ENCODE data around the gene CADM1.

CADM1 gene

GRCh38 chr11:115462757-115463156 is 41.5 kb downstream of the CADM1 start:
- H3K4me1 ChIP-seq (ENCODE audit: control insufficient read depth, insufficient read depth, low read length), result peaks cover 43% of the 10 kb centered on the region
- H3K27ac ChIP-seq (ENCODE audit: low read depth, low read length), result no peak overlapping the region
- H3K36me3 ChIP-seq (ENCODE audit: control insufficient read depth, insufficient read depth, low read length), result no peaks in the 10 kb centered on the region
- no peak overlapping the region for H3K4me3 ChIP-seq (ENCODE audit: low read depth, low read length)
- H3K9me3 ChIP-seq (ENCODE audit: control insufficient read depth, insufficient read depth, low read length), result no peaks in the 10 kb centered on the region
- H3K9ac ChIP-seq (ENCODE audit: low read depth, low read length), result no peak overlapping the region
- no peaks in the 10 kb centered on the region for H3K27me3 ChIP-seq (ENCODE audit: control insufficient read depth, insufficient read depth, low read length)

GRCh38 chr11:115462004-115462541 is 42.1 kb downstream of the CADM1 start:
- H3K9me3 ChIP-seq (ENCODE audit: control insufficient read depth, insufficient read depth, low read length), result no peaks in the 10 kb centered on the region
- H3K27me3 ChIP-seq (ENCODE audit: control insufficient read depth, insufficient read depth, low read length), result no peaks in the 10 kb centered on the region
- H3K27ac ChIP-seq (ENCODE audit: low read depth, low read length), result no peak overlapping the region
- H3K4me3 ChIP-seq (ENCODE audit: low read depth, low read length), result no peak overlapping the region
- H3K9ac ChIP-seq (ENCODE audit: low read depth, low read length), result no peak overlapping the region
- no peaks in the 10 kb centered on the region for H3K36me3 ChIP-seq (ENCODE audit: control insufficient read depth, insufficient read depth, low read length)
- peaks cover 46% of the 10 kb centered on the region for H3K4me1 ChIP-seq (ENCODE audit: control insufficient read depth, insufficient read depth, low read length)

DNA sequence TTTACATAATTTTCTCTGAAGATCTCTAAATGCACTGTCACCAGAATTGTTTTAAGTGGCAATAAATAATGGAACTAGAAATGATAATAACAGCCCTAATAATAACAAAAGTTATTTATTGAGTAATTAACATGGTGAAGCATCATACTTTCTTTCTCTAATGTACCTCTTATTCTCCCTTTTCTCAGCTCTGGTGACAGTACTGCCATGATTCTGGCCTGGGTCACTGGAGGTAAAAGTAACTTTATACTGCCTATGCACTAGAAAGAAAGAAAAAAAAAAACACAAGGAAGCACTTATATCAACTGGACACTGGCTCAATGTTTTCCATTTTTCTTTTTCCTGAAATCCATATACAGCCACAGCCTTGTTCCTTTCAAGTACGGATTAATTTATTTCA is 43.7 kb downstream of the CADM1 start:
- Histone ChIP-seq H3K4me3 (ENCODE audit: low read depth, low read length) (no peak overlapping the region), H3K27me3 (ENCODE audit: control insufficient read depth, insufficient read depth, low read length) (no peaks in the 10 kb centered on the region), H3K9me3 (ENCODE audit: control insufficient read depth, insufficient read depth, low read length) (no peaks in the 10 kb centered on the region), H3K4me1 (ENCODE audit: control insufficient read depth, insufficient read depth, low read length) (peaks cover 55% of the 10 kb centered on the region), H3K9ac (ENCODE audit: low read depth, low read length) (no peak overlapping the region), H3K27ac (ENCODE audit: low read depth, low read length) (no peak overlapping the region), H3K36me3 (ENCODE audit: control insufficient read depth, insufficient read depth, low read length) (no peaks in the 10 kb centered on the region)

GRCh38 chr11:115459563-115459962 is 44.7 kb downstream of the CADM1 start:
- H3K4me1 ChIP-seq (ENCODE audit: control insufficient read depth, insufficient read depth, low read length), result peaks cover 61% of the 10 kb centered on the region

GRCh38 chr11:115458877-115459276 is 45.3 kb downstream of the CADM1 start:
- H3K9ac ChIP-seq (ENCODE audit: low read depth, low read length), result no peak overlapping the region
- H3K9me3 ChIP-seq (ENCODE audit: control insufficient read depth, insufficient read depth, low read length), result no peaks in the 10 kb centered on the region
- H3K36me3 ChIP-seq (ENCODE audit: control insufficient read depth, insufficient read depth, low read length), result no peaks in the 10 kb centered on the region
- no peak overlapping the region for H3K4me3 ChIP-seq (ENCODE audit: low read depth, low read length)
- H3K27me3 ChIP-seq (ENCODE audit: control insufficient read depth, insufficient read depth, low read length), result no peaks in the 10 kb centered on the region
- peaks cover 59% of the 10 kb centered on the region for H3K4me1 ChIP-seq (ENCODE audit: control insufficient read depth, insufficient read depth, low read length)
- no peak overlapping the region for H3K27ac ChIP-seq (ENCODE audit: low read depth, low read length)

More at GRCh38 chr11:115459563-115459962, 44.7 kb downstream of the CADM1 start:
- no peaks in the 10 kb centered on the region for H3K9me3 ChIP-seq (ENCODE audit: control insufficient read depth, insufficient read depth, low read length)
- H3K27ac ChIP-seq (ENCODE audit: low read depth, low read length), result no peak overlapping the region
- no peak overlapping the region for H3K4me3 ChIP-seq (ENCODE audit: low read depth, low read length)
- no peaks in the 10 kb centered on the region for H3K27me3 ChIP-seq (ENCODE audit: control insufficient read depth, insufficient read depth, low read length)
- H3K9ac ChIP-seq (ENCODE audit: low read depth, low read length), result no peak overlapping the region
- H3K36me3 ChIP-seq (ENCODE audit: control insufficient read depth, insufficient read depth, low read length), result no peaks in the 10 kb centered on the region

DNA sequence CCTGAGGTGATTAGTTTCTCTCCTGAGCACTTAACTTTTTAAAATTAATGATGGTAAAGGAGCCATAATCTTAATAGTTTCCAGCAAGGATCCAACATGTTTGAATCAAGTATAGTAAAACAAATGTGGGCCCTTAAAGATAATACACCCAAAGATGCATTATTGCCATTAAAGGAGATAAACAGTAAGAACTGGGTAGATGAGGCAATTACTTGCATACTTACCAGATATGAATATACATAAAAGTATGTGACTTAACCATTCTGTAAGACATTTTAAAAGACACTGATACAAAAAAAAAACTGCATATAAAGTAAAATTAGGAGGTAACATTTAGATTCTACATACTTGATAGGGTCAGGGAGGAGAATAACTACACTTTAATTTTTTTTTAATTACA is 48.2 kb downstream of the CADM1 start:
- Histone ChIP-seq H3K4me3 (ENCODE audit: low read depth, low read length) (no peak overlapping the region), H3K27me3 (ENCODE audit: control insufficient read depth, insufficient read depth, low read length) (no peaks in the 10 kb centered on the region), H3K27ac (ENCODE audit: low read depth, low read length) (no peak overlapping the region), H3K4me1 (ENCODE audit: control insufficient read depth, insufficient read depth, low read length) (peaks cover 34% of the 10 kb centered on the region), H3K36me3 (ENCODE audit: control insufficient read depth, insufficient read depth, low read length) (no peaks in the 10 kb centered on the region), H3K9ac (ENCODE audit: low read depth, low read length) (no peak overlapping the region), H3K9me3 (ENCODE audit: control insufficient read depth, insufficient read depth, low read length) (no peaks in the 10 kb centered on the region)

DNA sequence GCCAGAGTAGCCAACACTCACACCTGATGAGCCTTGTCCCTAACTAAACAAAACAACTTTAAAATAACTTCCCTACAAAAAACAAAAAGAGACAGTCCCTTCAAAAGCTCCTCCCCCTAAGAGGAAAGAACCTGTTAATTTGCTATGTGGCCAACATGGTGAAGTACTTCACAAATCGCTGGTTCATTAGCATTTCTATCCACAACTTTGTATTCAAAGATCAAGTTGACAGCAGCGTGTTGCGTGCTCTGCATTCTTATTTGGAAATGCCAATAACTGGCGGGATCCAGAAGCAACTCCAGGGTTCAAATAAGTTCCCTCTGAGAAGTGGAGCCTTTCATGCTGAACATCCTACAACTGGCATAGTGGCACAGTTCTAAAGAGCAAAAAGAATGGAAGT is 48.6 kb downstream of the CADM1 start:
- H3K36me3 ChIP-seq (ENCODE audit: control insufficient read depth, insufficient read depth, low read length), result no peaks in the 10 kb centered on the region
- peak overlapping the region; percentile 20; the same call in 1 of the 2 replicates for H3K4me3 ChIP-seq (ENCODE audit: low read depth, low read length)
- no peaks in the 10 kb centered on the region for H3K27me3 ChIP-seq (ENCODE audit: control insufficient read depth, insufficient read depth, low read length)
- no peak overlapping the region for H3K27ac ChIP-seq (ENCODE audit: low read depth, low read length)
- H3K9me3 ChIP-seq (ENCODE audit: control insufficient read depth, insufficient read depth, low read length), result no peaks in the 10 kb centered on the region
- peaks cover 34% of the 10 kb centered on the region for H3K4me1 ChIP-seq (ENCODE audit: control insufficient read depth, insufficient read depth, low read length)
- no peak overlapping the region for H3K9ac ChIP-seq (ENCODE audit: low read depth, low read length)

DNA sequence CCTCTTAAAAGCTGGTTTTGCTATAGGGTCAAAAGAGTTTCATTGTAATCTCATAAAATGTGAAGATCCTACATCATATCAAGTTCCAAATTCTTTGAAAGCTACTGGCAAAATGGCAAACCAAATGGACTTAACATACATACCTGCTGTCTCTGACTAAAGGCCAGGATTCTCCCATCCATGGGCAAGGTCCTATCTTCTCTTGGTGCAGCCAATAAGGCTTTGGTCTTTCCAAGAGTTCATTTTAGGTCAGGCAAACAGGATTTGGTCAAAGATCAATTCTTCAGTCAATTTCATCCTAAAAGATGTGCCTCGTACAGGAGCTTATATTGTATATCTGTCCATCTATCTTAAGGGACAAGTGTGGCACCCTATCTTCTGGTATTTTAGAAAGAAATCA is 49.7 kb downstream of the CADM1 start:
- peaks cover 29% of the 10 kb centered on the region for H3K4me1 ChIP-seq (ENCODE audit: control insufficient read depth, insufficient read depth, low read length)
- no peaks in the 10 kb centered on the region for H3K9me3 ChIP-seq (ENCODE audit: control insufficient read depth, insufficient read depth, low read length)
- H3K9ac ChIP-seq (ENCODE audit: low read depth, low read length), result no peak overlapping the region

GRCh38 chr11:115453693-115454490 is 50.3 kb downstream of the CADM1 start:
- no peaks in the 10 kb centered on the region for H3K36me3 ChIP-seq (ENCODE audit: control insufficient read depth, insufficient read depth, low read length)
- H3K4me3 ChIP-seq (ENCODE audit: low read depth, low read length), result no peak overlapping the region
- no peaks in the 10 kb centered on the region for H3K9me3 ChIP-seq (ENCODE audit: control insufficient read depth, insufficient read depth, low read length)
- no peak overlapping the region for H3K9ac ChIP-seq (ENCODE audit: low read depth, low read length)
- peaks cover 26% of the 10 kb centered on the region for H3K4me1 ChIP-seq (ENCODE audit: control insufficient read depth, insufficient read depth, low read length)
- no peaks in the 10 kb centered on the region for H3K27me3 ChIP-seq (ENCODE audit: control insufficient read depth, insufficient read depth, low read length)
- no peak overlapping the region for H3K27ac ChIP-seq (ENCODE audit: low read depth, low read length)

More for the DNA sequence above, 49.7 kb downstream of the CADM1 start:
- H3K36me3 ChIP-seq (ENCODE audit: control insufficient read depth, insufficient read depth, low read length), result no peaks in the 10 kb centered on the region
- H3K27me3 ChIP-seq (ENCODE audit: control insufficient read depth, insufficient read depth, low read length), result no peaks in the 10 kb centered on the region
- H3K27ac ChIP-seq (ENCODE audit: low read depth, low read length), result no peak overlapping the region
- no peak overlapping the region for H3K4me3 ChIP-seq (ENCODE audit: low read depth, low read length)

DNA sequence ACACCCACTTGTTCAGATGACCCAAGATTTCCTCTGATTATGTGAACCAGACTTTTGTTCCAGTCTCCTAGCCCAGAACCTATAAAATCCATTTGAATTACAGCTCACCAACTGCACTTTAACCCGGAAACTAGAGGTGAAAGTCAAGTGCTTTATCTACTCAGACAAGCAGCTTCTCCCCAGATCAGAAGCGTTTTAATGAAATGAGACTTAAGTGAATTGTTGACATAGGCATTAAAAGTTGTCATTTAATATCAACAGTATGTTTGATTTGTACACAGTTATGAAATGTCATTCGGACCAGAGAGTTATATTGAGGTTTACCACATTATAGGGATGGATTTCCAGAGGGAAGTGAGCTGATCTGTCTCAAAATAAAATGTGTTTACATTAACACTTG is 52.0 kb downstream of the CADM1 start:
- H3K9me3 ChIP-seq (ENCODE audit: control insufficient read depth, insufficient read depth, low read length), result peaks cover 6% of the 10 kb centered on the region; the same call in 1 of the 2 replicates
- H3K36me3 ChIP-seq (ENCODE audit: control insufficient read depth, insufficient read depth, low read length), result no peaks in the 10 kb centered on the region
- no peaks in the 10 kb centered on the region for H3K27me3 ChIP-seq (ENCODE audit: control insufficient read depth, insufficient read depth, low read length)
- no peak overlapping the region for H3K4me3 ChIP-seq (ENCODE audit: low read depth, low read length)
- peaks cover 25% of the 10 kb centered on the region for H3K4me1 ChIP-seq (ENCODE audit: control insufficient read depth, insufficient read depth, low read length)
- no peak overlapping the region for H3K27ac ChIP-seq (ENCODE audit: low read depth, low read length)
- H3K9ac ChIP-seq (ENCODE audit: low read depth, low read length), result no peak overlapping the region

GRCh38 chr11:115450519-115450918 is 53.7 kb downstream of the CADM1 start:
- H3K4me1 ChIP-seq (ENCODE audit: control insufficient read depth, insufficient read depth, low read length), result peaks cover 14% of the 10 kb centered on the region
- H3K27ac ChIP-seq (ENCODE audit: low read depth, low read length), result no peak overlapping the region
- no peak overlapping the region for H3K9ac ChIP-seq (ENCODE audit: low read depth, low read length)
- H3K36me3 ChIP-seq (ENCODE audit: control insufficient read depth, insufficient read depth, low read length), result no peaks in the 10 kb centered on the region
- H3K27me3 ChIP-seq (ENCODE audit: control insufficient read depth, insufficient read depth, low read length), result no peaks in the 10 kb centered on the region
- no peak overlapping the region for H3K4me3 ChIP-seq (ENCODE audit: low read depth, low read length)
- H3K9me3 ChIP-seq (ENCODE audit: control insufficient read depth, insufficient read depth, low read length), result peaks cover 6% of the 10 kb centered on the region; the same call in 1 of the 2 replicates
